ENCODE results near the gene SP6. TPM values are rescaled to one million over a fixed set of nuclear protein-coding genes. Genes with fewer than 3 reads are reported as not detected.

SP6 gene
- total RNA-seq, 4 donors from 2014 or later = 0.12 to 0.31 (median 0.14) TPM

- no peak for ATAC-seq
- peaks cover 3 to 65% (median 16%) of the 10 kb centered on the region in 3 donors for H3K4me1 ChIP-seq
These were observed 45.9 kb upstream of the SP6 start for GRCh38 chr17:47896672-47897490.

DNA sequence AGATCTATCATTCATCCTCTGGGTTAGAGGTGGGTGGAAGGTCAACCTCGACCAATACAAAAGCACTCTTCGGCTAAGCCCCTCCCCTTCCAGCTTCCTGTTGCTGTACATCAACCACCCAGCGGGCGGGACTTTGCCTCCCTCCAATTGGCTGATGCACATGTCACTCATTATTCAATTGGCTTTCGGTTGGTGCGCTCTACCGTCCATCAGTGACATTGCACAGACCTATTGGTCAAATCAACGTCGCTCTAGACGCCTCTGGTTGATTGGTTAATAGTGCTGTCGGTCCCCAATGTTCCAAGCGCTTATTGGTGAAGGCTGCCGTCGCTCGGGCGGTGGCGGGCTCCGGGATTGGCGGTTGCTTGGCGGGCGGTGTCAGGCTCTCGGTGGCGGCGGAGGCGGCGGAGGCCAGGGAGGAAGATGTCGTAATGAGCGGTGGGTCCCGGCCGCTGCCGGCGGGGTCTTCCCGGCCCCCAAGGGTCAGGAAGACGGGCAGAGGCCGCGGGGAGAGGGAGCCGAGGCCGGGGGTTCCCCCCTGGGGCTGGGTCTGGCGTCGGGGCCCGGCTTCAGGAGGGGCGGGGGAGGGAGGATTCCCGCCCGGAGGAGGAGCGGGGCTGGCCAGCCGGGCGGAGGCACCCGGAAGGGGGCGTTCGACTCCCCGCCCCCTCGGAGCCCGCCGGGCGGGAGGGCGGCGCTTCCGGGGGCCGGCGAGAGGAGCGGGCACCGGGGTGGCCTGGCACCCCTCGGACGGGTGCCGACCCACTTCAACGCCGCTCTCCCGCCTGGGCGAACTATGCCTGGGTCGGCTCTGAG, 45.1 kb upstream of the SP6 start, which contains the start of gene SP2:
SP2 (plus strand) TSS at position 381 of the 816 bp plus-strand sequence; CDS start at position 432, 51 bp downstream.
- TF ChIP-seq POLR2AphosphoS5 (IDR thresholded peaks at IDR 0.05) = peak; percentile 83
- TF ChIP-seq, protein P1, sequence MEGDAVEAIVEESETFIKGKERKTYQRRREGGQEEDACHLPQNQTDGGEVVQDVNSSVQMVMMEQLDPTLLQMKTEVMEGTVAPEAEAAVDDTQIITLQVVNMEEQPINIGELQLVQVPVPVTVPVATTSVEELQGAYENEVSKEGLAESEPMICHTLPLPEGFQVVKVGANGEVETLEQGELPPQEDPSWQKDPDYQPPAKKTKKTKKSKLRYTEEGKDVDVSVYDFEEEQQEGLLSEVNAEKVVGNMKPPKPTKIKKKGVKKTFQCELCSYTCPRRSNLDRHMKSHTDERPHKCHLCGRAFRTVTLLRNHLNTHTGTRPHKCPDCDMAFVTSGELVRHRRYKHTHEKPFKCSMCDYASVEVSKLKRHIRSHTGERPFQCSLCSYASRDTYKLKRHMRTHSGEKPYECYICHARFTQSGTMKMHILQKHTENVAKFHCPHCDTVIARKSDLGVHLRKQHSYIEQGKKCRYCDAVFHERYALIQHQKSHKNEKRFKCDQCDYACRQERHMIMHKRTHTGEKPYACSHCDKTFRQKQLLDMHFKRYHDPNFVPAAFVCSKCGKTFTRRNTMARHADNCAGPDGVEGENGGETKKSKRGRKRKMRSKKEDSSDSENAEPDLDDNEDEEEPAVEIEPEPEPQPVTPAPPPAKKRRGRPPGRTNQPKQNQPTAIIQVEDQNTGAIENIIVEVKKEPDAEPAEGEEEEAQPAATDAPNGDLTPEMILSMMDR (IDR thresholded peaks at IDR 0.05) = peak in 2 of 4 experiments; percentile 22 to 29
- TF ChIP-seq EP300 (IDR thresholded peaks at IDR 0.05) = no peak
- TF ChIP-seq POLR2A (IDR thresholded peaks at IDR 0.05) = peak; percentile 86 to 91
- peak; percentile 97 for ATAC-seq
- Histone ChIP-seq H3K36me3 (peaks cover 0 to 13% of the 10 kb centered on the region in 2 donors), H3K9me3 (no peaks in the 10 kb centered on the region), H3K27me3 (no peaks in the 10 kb centered on the region), H3K4me3 (peak within 1 kb of the TSS; percentile 84 to 86), H3K27ac (peak within 1 kb of the TSS; percentile 97 to 99 (median 99)), H3K4me1 (peaks cover 3 to 57% (median 16%) of the 10 kb centered on the region in 3 donors)
- WGBS, 2 donors (ENCODE audit: low coverage in 1 of 2) = 0% methylated on average over 7 to 14 of the region's 70 CpGs

More at GRCh38 chr17:47896672-47897490, 45.9 kb upstream of the SP6 start:
- no peaks in the 10 kb centered on the region for H3K27me3 ChIP-seq
- WGBS, 2 donors (ENCODE audit: low coverage in 1 of 2) = 3 to 5% methylated on average over 4 to 7 of the region's 22 CpGs
- H3K9me3 ChIP-seq = no peaks in the 10 kb centered on the region
- H3K36me3 ChIP-seq = peaks cover 0 to 17% of the 10 kb centered on the region in 2 donors
- peak overlapping the region; percentile 97 to 99 (median 99) for H3K27ac ChIP-seq
- no peak for TF ChIP-seq EP300 (IDR thresholded peaks at IDR 0.05)
- TF ChIP-seq POLR2AphosphoS5 (IDR thresholded peaks at IDR 0.05) = no peak
- TF ChIP-seq, protein P1 (IDR thresholded peaks at IDR 0.05) = no peak
- TF ChIP-seq POLR2A (IDR thresholded peaks at IDR 0.05) = no peak
- peak overlapping the region; percentile 82 to 84 for H3K4me3 ChIP-seq

- peaks cover 0 to 10% of the 10 kb centered on the region in 2 donors for H3K36me3 ChIP-seq
- peak; percentile 53 to 68 for TF ChIP-seq POLR2A (IDR thresholded peaks at IDR 0.05)
- TF ChIP-seq, protein P1 (IDR thresholded peaks at IDR 0.05) = no peak
- H3K4me3 ChIP-seq = peak overlapping the region; percentile 84 to 86
- H3K9me3 ChIP-seq = no peaks in the 10 kb centered on the region
- peak; percentile 4 for ATAC-seq
- H3K27me3 ChIP-seq = no peaks in the 10 kb centered on the region
- 0% methylated on average over 3 to 13 of the region's 25 CpGs for WGBS, 2 donors (ENCODE audit: low coverage in 1 of 2)
- peaks cover 3 to 52% (median 16%) of the 10 kb centered on the region in 3 donors for H3K4me1 ChIP-seq
- peak overlapping the region; percentile 87 to 99 (median 97) for H3K27ac ChIP-seq
These were observed 44.4 kb upstream of the SP6 start for GRCh38 chr17:47895347-47895855.

- Histone ChIP-seq H3K4me3 (peak overlapping the region; percentile 84 to 86), H3K27ac (peak overlapping the region; percentile 87 to 99 (median 97)), H3K4me1 (peaks cover 3 to 47% (median 15%) of the 10 kb centered on the region in 3 donors), H3K9me3 (no peaks in the 10 kb centered on the region), H3K36me3 (peaks cover 0 to 3% of the 10 kb centered on the region in 2 donors), H3K27me3 (no peaks in the 10 kb centered on the region)
- no peak for ATAC-seq
- 34 to 45% methylated on average over 9 to 11 of the region's 11 CpGs for WGBS, 2 donors (ENCODE audit: low coverage in 1 of 2)
- TF ChIP-seq POLR2AphosphoS5 (IDR thresholded peaks at IDR 0.05) (no peak), EP300 (IDR thresholded peaks at IDR 0.05) (no peak), POLR2A (IDR thresholded peaks at IDR 0.05) (no peak)
- TF ChIP-seq, protein P1 (IDR thresholded peaks at IDR 0.05) = no peak
These were observed 43.8 kb upstream of the SP6 start for GRCh38 chr17:47894498-47895346.

All from gastroesophageal sphincter (tissue), 4 donors.